ENCODE measurements around the gene RBFA. TPM values are rescaled to one million over a fixed set of nuclear protein-coding genes. Genes with fewer than 3 reads are reported as not detected.

Gene RBFA
- total and polyA plus RNA-seq, 2 donors (not counting 3 experiments of a cell fraction or from before 2014, with no cell fraction given) = 27.4 to 34.8 TPM

- CTCF ChIA-PET = no interaction called here
- H2AFZ ChIP-seq (ENCODE audit: low read depth, low read length) = no peak overlapping the region
- H3K4me2 ChIP-seq (ENCODE audit: insufficient read depth, low read length) = no peak overlapping the region
- BruUV-seq (replicated peaks) = no TSS peak
- no peak for DNase-seq (ENCODE audit: low read depth, low spot score)
- FAIRE-seq = no peak
- H3K9me3 ChIP-seq (replicated peaks; ENCODE audit: control insufficient read depth, insufficient read depth, low read length) = no peaks in the 10 kb centered on the region
- intact Hi-C loops (cut with micrococcal nuclease) = no loop called here
- H3K9ac ChIP-seq (replicated peaks; ENCODE audit: extremely low read depth, insufficient read depth, low read length) = no peak overlapping the region
- no peaks in the 10 kb centered on the region for H3K27me3 ChIP-seq (ENCODE audit: control insufficient read depth in 2 of 2, insufficient read depth in 2 of 2, low read length in 2 of 2)
- no peaks in the 10 kb centered on the region for H3K9me1 ChIP-seq (replicated peaks; ENCODE audit: control insufficient read depth, extremely low read depth, insufficient read depth, low read length)
- no peaks in the 10 kb centered on the region for H3K4me1 ChIP-seq (ENCODE audit: control insufficient read depth, extremely low read depth, insufficient read depth, low read length)
- POLR2A ChIA-PET = no interaction called here
- H4K20me1 ChIP-seq (replicated peaks; ENCODE audit: control insufficient read depth, extremely low read depth, insufficient read depth, low read length) = no peaks in the 10 kb centered on the region
- H3K79me2 ChIP-seq (ENCODE audit: control insufficient read depth, insufficient read depth, low read length) = no peaks in the 10 kb centered on the region
- dilution Hi-C loops (cut with MboI; ENCODE audit: extremely low pct_ligation_motif_present, low sequenced_read_pairs) = no loop called here
- TF ChIP-seq POLR2AphosphoS5 (IDR thresholded peaks at IDR 0.05; ENCODE audit: insufficient read depth, low read depth, low read length) = no peak
- no peak for TF ChIP-seq MYC (IDR thresholded peaks at IDR 0.05; ENCODE audit: low read depth, low read length)
- no peak for TF ChIP-seq POLR2A (IDR thresholded peaks at IDR 0.05; ENCODE audit: low read depth, low read length)
- TF ChIP-seq GATA2 (IDR thresholded peaks at IDR 0.05; ENCODE audit: insufficient read depth, insufficient read length, low read depth, low read length) = no peak
- no peak for TF ChIP-seq CTCF (IDR thresholded peaks at IDR 0.05; ENCODE audit: extremely low read depth in 1 of 2, insufficient read depth in 1 of 2, low read depth in 1 of 2, low read length in 2 of 2)
- no peak for TF ChIP-seq JUN (IDR thresholded peaks at IDR 0.05; ENCODE audit: borderline replicate concordance, insufficient read depth, insufficient read length, low read depth)
- TF ChIP-seq EZH2 (IDR thresholded peaks at IDR 0.05; ENCODE audit: borderline replicate concordance, low read depth, low read length, severe bottlenecking) = no peak
- TF ChIP-seq FOS (IDR thresholded peaks at IDR 0.05; ENCODE audit: borderline replicate concordance, insufficient read depth, low read length) = no peak
- TF ChIP-seq MAX (IDR thresholded peaks at IDR 0.05; ENCODE audit: insufficient read depth, insufficient read length) = no peak
- no peak overlapping the region for H3K4me3 ChIP-seq (replicated peaks in 1 of 3; ENCODE audit: insufficient read depth in 1 of 3, low read depth in 1 of 3, low read length in 3 of 3)
- H3K27ac ChIP-seq (ENCODE audit: insufficient read depth, low read depth, low read length) = no peak overlapping the region
- H3K36me3 ChIP-seq (ENCODE audit: control insufficient read depth in 2 of 2, extremely low read depth in 1 of 2, insufficient read depth in 2 of 2, low read length in 2 of 2) = no peaks in the 10 kb centered on the region
Observed at GRCh38 chr18:80074183-80074582, 39.9 kb downstream of the RBFA start.
